GM04504 (cell line): ENCODE results near the gene PREX1.
"Not testable (repeated sequence)": the region's sequence is repeated elsewhere in the genome, so short reads cannot be mapped to it uniquely, and the experiment has no call there.

Experiments
- DNase-seq: peaks from one replicate; pipeline ENCODE4 v3.0.0-alpha.2; 2012; ENCODE audit warnings: low read depth

The PREX1 gene

DNA sequence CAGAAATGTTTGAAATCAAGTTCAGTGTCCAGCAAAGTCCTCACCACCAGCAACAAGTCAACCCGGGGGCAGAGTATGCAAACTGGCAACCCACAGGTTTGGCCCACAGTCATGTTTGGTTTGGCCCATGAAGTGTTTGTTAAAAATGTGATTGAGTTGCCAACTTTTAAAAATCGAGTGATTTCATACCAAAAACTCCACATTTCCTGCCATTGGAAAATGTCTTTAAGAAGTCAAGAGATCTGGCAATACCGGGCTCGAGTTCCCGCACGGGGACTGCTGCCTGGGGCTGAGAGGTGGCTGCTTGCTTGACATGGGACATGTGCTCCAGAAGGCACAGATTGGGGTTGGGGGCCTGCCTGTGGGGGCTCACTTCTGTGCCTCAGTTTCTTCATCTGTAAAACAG is 36.1 kb downstream of the PREX1 start:
- DNase-seq, result peak; percentile 35

DNA sequence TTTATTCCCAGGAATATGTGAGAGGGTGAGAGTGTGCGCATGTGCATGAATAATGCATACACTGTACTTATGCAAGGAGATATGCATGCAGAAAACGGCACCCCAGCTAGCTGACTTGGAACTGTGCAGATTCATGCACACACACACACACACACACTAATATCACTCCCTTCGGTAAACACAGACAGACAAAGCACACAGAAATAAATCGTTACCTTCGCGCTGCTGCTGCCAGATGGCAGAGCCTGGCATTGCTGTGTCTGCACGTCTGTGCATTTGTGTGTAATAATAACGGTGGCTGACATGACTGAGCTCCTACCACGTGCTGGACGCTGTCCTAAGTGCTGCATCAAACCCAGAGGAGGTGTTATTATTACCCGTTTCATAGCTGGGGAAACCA is 36.8 kb downstream of the PREX1 start:
- DNase-seq, result no peak

DNA sequence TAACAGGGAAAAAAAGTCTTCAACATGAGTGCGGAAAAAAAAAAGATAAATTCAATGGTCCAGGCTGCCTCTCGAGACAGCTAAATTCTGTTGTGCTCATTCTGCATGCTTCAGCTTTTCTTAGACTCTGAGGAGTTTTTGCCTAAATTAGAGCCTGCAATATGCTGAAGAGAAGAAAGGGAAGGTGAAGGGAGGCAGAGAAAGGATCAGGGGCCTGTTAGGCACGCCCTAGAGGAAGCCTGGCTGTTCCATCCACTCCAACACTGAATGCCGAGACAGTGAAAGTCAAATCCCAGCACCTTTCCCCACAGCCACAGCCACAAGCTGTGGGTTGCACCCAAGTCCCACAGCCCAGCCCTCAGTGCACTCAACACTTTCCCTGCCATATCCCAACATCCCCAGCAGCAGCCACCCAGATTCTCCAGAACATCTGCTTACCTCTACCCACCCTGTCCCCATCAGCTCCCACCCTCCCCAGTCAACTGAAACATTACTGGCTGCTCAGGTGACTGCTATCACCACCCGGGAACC is 37.3 kb downstream of the PREX1 start:
- no peak for DNase-seq

DNA sequence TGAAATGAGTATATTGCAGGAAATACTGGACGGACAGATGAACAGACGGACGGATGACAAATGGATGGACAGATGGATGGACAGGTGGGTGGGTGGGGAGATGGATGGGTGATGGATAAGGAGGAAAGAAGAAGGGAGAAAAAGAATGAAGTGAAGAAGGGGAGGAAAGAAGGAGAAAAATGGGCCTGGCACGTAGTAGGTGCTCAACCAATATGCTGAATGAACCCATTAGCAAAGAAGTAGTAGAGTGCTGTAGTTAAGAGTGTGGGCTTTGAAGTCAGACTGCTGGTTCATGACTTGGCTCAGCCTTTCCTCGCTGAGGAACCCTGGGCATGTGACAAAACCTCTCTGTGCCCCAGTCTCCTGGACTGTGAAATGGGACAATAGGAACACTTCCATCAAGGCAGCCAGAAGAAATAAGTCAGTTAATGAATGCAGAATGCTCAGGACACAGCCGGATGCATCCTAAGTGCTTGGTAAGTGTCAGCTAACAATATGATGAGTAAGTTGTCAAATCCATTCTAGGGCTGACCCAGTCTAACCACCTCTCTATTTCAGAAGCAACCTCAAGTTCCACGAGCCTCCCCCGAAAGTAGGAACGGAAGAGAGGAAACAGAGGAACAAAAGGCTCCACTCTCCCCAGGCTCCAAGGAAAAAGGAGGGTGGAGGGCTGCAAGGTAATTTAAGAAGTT is 37.9 kb downstream of the PREX1 start:
- DNase-seq, result no peak

DNA sequence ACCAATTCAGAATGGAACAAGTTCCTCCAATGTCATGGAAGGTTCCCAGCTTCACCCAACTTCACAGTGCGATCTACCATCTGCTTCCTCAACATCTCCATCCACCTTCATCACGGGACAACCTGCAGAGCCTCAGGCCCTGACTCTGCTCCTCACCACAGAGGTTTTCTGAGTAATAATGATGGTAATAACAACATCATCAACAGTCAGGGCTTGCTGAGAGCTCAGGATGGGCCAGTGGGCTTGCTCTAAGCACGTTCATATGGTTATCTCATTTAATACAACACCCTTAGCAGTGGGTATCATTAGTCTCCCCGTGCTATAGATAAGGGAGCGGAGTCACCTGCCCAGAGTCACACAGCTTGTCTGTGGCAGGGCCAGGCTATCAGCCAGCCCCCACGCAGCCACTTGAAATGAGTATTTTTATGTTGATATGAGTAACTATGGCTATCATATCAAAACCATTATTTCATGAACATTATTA is 38.6 kb downstream of the PREX1 start:
- DNase-seq, result no peak

DNA sequence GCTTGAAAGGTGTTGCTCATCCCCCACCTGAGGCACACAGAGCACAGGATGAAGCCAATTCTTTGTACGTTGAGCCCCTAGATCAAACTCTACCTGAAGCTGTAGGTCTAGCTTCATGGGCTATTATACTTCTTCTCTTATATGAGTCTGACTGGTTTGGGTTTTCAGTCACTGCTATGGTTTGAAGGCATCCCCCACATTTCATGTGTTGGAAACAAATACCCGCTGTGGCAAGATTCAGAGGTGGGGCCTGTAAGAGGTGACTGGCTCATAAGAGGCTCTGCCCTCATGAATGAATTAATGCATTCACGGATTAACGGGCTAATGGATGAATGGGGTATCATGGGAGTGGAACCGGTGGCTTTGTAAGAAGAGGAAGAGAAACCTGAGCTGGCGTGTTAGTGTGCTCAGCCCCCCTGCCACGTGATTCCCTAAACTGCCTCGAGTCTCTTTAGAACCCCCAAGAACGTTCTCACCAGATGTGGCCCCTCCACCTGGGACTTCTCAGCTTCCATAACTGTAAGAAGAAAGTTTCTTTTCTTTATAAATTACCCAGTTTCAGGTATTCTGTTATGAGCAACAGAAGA is 39.2 kb downstream of the PREX1 start:
- no peak for DNase-seq

DNA sequence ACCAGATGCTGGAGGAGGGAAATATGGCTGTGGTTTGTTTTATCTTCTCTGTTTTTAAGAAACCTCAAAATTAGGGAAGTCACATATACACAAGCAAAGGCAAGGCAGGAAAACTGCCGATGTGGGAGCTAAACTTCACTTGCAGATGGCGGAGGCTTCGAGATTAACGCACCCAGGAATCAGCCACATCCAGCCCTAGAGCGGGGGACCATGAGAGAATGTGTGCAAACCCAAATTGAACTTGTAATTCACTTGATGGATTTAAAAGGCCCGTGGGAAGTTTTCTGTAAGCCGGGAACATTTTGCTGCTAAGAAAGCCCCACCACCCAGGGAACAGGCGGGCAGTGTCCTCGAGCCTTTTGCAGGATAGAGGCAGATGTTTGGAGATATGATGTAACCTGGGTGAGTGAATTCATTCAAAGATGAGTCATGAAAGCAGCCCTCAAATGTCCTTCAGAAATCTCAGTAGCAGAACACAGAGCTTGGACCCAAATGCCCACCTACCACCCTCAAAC is 39.9 kb downstream of the PREX1 start:
- DNase-seq, result peak; percentile 60

DNA sequence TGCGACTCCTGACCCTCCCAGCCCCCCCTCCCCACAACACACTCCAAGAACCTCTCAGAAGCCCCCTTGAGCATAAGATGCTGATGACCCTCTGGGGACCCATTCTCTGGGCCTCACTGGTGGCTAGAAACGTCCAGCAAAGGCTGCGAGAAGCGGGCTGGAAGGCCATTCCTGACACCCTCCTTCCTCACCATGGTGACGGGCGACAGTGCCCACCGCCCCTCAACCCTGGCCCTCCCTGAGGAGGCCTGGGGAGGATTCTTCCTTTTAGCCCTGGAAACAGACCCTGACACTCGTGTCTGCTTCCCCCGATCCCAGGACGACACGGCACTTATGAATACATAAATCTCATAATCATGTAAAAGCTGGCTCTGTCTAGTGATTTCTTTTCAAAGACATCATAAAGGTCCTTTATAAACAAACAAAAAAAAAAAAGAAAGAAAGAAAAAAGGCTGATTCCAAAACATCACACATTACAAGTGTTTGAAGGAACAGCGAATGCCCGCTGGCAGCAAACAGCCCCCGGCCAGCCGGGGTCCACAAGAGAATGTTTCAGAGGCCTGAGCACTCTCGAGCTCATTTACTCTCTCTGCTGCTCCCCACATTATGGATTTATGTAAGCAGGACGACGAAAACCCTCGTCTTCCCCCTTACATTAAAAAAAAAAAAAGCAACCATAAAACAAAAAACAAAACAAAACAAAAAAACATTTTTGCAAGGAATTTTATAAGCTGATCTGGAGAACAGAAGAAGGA is 40.7 kb downstream of the PREX1 start:
- DNase-seq, result no peak

DNA sequence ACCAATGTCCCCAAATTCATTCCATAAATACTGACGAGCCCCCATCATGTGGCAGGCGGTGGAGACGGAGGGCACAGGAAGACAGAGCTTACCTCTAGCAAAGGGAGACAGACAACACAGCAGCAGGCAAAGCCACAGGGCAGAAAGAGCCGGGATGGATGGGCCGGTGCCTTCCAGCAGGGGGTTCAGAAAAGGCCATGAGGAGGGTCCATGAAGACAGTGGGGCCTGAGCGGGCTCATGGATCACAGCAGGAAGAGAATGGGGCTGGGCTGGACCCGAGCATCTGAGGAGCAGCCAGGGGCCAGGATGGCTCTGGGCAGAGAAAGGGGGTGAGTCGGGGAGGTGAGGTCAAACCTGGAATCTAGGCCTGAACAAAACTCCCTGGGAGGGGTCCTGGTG is 42.0 kb downstream of the PREX1 start:
- DNase-seq, result no peak

DNA sequence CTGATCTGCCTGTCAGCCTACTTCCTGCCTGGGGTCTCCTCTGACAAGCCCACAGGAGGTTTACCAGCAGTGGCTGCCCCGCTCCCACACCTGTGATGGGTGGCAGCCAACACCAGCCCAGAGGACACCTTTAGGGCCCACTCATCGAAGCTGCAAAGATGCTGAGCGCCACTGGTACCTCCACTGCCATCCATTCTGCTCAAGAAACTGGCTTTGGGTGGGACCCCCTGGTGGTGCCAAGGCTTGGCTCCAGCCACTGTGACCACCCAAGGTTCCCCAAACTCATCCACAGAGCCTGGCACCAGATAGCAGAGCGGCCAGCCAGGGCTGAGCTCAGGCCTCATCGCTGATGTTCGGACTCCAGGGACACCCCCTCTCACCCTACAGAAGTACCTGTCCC is 42.5 kb downstream of the PREX1 start:
- DNase-seq, result no peak

DNA sequence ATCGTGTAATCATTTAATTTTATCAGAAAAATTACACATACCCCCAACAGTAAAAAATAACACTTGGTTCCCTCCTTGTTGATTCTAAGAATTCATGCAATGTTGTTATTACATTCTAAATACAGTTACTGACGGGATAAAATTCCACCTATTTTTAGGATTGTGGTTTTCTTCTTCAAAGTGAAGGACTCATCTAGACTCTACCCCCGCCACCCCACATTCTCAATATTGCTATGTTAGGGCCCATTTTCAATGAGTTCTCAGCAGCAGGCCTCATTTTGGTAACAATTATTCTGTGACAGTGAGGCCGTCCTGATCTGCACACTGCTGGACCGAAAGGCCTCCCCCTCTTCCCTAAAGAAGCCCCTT is 43.5 kb downstream of the PREX1 start:
- DNase-seq, result no peak

DNA sequence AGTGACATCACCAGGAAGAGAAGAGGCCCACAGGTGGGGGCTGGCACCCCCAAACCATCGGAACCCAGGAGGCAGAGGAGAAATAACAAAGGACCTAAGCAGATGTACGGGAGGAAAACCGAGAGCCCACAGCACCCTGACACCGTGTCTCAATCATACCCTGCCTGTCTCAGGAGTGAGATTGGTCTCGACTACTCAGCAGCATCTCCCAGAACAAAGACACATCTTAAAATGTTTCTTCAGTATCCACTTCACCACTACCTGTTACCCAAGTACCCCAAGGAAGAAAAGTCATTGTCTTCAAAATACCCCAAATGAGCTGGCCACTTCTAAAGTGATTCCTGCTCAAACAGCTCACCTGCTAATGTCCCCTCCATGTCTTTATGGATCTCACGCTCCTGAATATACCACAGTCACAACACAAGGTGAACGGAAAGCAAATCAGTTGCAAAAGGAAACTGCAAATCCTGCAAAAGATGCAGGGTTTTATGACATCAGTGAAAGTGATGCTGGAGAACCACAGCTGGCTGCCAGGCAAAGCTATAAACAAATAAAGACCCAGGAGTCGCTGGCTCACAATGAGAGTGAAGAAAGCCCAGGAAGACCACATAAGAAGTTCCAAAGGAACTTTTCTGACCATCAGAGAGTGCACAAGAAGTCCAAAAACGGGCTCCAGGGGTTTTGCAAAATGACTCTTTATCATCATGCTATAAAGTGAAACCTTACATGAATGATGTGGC is 44.1 kb downstream of the PREX1 start:
- no peak for DNase-seq

DNA sequence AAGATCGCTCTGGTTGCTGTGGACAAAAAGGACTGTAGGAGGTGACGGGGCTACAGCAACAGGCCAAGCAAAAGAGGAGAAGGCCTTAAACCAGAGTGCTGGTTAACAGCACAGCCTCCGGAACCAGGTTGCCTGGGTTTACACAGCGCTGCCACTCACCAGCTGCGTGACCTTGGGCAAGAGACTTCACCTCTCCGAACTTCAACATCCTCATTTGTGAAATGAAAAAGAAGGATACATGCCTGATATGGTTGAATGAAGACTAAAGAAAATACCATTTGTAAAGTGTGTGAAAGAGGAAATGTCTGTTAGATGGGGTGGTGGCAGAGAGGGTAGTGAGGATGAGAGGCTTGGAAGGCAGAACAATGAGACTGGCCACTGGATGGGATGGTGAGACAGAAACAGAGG is 44.9 kb downstream of the PREX1 start:
- no peak for DNase-seq

DNA sequence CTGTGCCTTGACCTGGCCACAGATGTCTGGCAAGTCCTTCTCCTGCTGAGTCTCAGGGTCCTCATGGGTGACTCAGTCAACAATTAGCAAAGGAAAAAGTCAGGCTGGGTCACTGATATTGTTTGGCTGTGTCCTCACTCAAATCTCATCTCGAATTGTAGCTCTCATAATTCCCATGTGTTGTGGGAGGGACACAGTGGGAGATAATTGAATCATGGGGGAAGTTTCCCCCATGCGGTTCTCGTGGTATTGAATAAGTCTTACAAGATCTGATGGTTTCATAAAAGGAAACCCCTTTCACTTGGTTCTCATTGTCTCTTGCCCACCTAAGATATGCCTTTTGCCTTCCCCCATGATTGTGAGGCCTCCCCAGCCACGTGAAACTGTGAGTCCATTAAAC is 45.7 kb downstream of the PREX1 start:
- DNase-seq, result no peak

DNA sequence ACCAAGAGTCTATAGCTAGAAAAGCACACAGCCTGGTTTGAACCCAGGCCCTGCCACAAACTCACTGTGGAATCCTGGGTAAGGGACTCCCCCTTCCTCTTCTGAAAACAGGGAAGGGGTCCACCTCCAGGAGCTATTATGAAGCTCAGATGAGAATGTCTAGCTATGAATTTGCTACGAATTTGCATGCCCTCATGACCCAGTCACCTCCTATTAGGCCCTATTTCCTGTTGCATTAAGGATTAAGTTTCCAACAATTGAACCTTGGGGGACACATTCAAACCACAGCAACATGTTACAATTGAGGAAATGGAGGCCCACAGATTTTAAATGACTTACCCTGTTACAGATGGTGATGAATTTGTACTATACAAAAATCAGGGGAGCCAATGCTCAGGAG is 46.2 kb downstream of the PREX1 start:
- DNase-seq, result no peak

DNA sequence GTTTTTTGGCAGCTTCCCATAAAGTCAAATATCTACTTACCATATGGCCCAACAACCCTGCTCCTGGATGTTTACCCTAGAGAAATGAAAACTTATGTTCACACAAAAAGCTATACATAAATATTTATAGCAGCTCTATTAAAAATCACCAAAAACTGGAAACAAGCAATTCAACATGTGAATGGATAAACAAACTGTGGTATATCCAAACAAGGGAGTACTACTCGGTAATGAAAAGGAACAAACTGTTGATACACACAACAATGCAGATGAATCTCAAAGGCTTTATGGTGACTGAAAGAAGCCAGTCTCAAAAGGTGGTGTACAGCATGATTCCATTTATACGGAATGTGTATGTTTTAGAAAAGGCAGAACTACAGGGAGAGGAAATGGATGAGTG is 48.4 kb downstream of the PREX1 start:
- no peak for DNase-seq

DNA sequence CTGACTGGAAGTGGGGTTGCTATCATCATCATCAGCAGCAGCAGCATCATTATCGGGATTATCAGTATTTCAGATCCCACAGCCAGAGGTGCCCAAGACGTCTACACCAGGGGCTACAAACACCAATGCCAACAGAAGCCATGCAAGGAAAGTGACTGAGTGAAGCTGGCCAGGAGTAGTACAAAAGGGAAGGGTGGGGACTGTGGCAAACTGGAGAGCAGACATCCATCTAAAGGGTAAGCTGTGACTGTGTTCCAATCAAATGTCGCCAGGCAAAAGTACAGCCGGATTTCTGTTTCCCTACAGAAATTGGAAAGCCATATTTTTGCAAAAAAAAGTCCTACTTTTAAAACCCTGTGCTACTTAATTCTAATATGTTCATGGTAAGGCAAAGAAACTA is 50.0 kb downstream of the PREX1 start:
- no peak for DNase-seq

DNA sequence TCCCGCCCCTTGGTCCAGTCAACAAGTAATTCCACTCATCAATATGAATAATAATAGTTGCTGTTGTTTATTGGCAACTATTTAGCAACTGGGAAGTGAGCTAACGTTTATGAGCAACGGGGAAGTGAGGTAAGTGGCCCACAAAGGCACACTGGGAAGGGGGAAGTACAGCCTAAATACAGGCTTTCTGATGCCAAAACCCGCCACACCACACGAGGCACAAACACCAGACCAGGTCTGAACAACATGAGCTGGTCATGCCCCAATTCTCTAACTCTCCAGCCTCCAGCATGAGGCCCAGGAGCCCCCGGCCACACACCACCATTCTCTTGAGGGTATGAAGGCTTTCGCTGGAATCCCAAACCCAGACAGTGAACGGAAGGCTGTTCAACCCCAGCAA is 50.8 kb downstream of the PREX1 start:
- DNase-seq, result no peak

DNA sequence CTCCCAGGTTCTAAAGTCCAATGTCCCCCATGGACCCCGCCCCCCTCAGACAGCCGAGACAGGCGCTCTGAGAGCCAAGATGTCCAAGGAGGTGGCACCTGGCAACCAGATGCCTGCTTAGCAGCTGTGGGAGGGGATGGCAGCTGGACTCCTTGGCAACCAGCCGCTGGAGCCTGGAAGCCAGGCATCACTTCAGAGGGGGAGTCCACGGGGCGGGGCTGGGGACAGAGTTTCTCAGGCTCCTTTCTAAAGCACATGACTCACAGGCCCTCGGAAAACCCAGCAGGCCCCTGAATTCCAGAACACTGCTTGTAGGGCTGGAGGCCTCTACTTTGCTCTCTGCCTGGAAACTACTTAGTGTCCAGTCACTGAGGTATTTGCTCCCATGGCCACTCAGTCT is 51.5 kb downstream of the PREX1 start:
- DNase-seq, result peak; percentile 90

DNA sequence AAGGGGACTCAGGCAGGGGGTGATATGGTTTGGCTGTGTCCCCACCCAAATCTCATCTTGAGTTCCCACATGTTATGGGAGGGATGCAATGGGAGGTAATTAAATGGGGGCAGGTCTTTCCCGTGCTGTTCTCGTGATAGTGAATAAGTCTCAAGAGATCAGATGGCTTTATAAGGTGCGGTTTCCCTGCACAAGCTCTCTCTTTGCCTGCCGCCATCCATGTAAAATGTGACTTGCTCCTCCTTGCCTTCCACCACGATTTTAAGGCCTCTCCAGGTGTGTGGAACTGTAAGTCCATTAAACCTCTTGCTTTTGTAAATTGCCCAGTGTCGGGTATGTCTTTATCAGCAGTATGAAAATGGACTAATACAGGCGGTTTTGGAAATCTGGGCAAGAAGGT is 52.3 kb downstream of the PREX1 start:
- DNase-seq, result not testable (repeated sequence)

DNA sequence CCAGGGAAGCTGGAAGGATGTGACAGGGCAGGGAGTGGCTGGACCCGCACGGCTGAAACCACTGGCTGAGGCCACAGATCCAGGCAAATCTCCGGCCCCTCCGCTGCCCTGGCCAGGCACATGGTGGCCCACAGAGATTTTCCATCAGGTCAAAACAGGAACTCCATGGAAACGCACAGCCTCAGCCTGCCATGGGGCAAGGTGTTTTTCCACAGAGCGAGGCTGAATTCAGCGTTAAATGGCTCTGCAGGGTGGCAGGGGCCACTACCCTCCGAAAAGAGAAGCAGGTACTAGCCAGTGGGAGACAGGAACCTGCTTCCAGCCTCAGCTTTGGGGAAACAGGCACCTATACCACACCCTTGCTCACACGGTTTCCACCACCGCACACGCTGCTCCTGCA is 53.1 kb downstream of the PREX1 start:
- no peak for DNase-seq

DNA sequence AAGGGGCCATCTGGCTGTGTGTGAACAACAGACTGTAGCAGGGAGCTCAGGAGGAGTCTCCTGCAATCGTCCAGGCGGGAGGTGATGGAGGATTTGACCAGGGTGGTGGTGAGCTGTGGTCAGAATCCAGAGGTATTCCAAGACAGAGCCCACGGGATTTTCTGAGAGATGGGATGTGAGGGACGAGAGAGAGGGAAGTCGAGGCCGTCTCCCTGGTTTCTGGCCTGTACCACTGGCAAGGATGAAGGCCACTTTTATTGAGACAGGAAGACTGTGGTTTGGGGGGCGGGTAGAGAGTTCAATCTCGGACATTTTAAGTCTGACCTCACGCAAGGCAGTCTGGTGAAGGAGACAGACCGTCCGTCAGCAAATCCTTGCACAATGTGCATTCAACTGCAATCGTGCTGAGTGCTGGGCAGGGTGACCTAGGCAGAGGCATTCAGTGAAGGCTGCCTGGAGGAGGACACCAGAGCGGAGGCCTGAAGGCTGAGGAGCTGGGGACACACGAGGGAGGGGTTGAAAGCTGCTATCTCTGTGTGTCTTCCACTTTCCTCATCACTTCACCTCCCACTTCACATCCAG is 53.9 kb downstream of the PREX1 start:
- DNase-seq, result peak; percentile 63
